Stimulated activated CD8-positive, alpha-beta memory T cell treated with anti-CD3 and anti-CD28 coated beads, Interleukin-12 subunit alpha, Interleukin-12 subunit beta, amount 100 ng/mL, for 4 hours (primary cell): ENCODE results near the gene ADH4.

Experiments used
- DNase-seq: peaks from one replicate; pipeline ENCODE4 v3.0.0-alpha.2; 2020; ENCODE audit warnings: low read depth

Gene ADH4

GRCh38 chr4:99079625-99080295 is 64.3 kb downstream of the ADH4 start:
- no peak for DNase-seq

GRCh38 chr4:99078931-99079624 is 65.0 kb downstream of the ADH4 start:
- DNase-seq, result no peak

GRCh38 chr4:99078336-99078735 is 65.8 kb downstream of the ADH4 start:
- no peak for DNase-seq

GRCh38 chr4:99077177-99077576 is 66.9 kb downstream of the ADH4 start:
- no peak for DNase-seq

- DNase-seq, result no peak
These were observed 67.7 kb downstream of the ADH4 start for GRCh38 chr4:99076292-99076976.

- DNase-seq, result no peak
These were observed 69.3 kb downstream of the ADH4 start for GRCh38 chr4:99074816-99075215.
